Gastroesophageal sphincter (tissue), 3 donors: ENCODE data around the gene AGRP.

Source experiments
- POLR2AphosphoS5 ChIP-seq: sonication (generic); formaldehyde crosslinking; IDR thresholded peaks from one replicate; pipeline ENCODE4 v1.6.1; 2017; ENCODE audit warnings: antibody characterized with exemption
- TF ChIP-seq, protein P1 (sequence below), 4 experiments: fragments of 200-600 bp in 2 of 4; fragments of 450-650 bp in 2 of 4; sonication (generic) in 1 of 4; IDR thresholded peaks; one replicate each; pipeline ENCODE4 v1.5.1; 2017 to 2019; ENCODE audit warnings: antibody characterized with exemption in 4 of 4, mild to moderate bottlenecking in 2 of 4, moderate library complexity in 2 of 4

DNA sequence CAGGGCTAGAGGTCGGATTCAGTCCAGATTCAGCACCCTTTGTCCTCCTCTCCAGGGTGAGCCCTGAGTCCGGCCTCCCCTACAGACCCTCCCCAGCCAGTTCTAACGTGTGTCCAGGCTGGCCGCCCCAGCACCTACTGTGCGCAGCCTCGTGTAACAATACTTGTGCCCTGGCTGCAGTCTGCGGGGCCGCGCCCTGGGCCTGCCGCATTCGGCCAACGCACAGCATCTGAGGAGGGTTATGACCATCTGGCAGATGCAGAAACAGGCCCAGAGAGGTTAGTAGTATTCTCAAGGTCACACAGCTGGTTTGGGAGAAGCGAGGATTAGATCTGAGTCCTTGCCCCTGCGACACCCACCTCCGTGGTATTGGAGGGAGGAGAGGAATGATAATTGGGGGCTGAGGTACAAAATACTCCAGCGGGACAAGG lies 46.2 kb upstream of the AGRP start:
- TF ChIP-seq POLR2AphosphoS5 = no peak
- TF ChIP-seq, protein P1, sequence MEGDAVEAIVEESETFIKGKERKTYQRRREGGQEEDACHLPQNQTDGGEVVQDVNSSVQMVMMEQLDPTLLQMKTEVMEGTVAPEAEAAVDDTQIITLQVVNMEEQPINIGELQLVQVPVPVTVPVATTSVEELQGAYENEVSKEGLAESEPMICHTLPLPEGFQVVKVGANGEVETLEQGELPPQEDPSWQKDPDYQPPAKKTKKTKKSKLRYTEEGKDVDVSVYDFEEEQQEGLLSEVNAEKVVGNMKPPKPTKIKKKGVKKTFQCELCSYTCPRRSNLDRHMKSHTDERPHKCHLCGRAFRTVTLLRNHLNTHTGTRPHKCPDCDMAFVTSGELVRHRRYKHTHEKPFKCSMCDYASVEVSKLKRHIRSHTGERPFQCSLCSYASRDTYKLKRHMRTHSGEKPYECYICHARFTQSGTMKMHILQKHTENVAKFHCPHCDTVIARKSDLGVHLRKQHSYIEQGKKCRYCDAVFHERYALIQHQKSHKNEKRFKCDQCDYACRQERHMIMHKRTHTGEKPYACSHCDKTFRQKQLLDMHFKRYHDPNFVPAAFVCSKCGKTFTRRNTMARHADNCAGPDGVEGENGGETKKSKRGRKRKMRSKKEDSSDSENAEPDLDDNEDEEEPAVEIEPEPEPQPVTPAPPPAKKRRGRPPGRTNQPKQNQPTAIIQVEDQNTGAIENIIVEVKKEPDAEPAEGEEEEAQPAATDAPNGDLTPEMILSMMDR (IDR thresholded peaks at IDR 0.05) = no peak
